ENCODE results near the gene CREBBP.

DNA sequence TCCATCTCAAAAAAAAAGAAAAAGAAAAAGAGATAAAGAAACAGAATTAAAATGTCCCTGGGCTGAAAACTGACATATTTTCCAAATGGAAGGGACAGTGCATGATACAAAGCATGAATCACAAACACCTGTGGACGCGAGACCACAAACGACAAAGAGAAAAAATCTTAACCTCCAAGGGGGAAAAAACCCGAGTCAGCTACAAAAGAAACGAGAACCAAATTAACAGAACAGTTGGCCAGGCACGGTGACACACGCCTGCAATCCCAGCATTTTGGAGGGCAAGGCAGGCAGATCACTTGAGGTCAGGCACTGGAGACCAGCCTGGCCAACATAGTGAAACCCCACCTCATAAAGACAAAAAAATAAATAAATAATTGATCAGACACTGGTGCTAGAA lies 165.1 kb downstream of the CREBBP start:
- TF ChIP-seq CTCF (IDR thresholded peaks at IDR 0.05) = no peak
- no peak for TF ChIP-seq POLR2AphosphoS5 (IDR thresholded peaks at IDR 0.05)
